Stimulated activated CD4-positive, alpha-beta T cell treated with anti-CD3 and anti-CD28 coated beads, Interleukin-15, amount 100 ng/mL, for 24 hours (primary cell): ENCODE results near the gene CD151.

Experiments
- DNase-seq: peaks from one replicate; pipeline ENCODE4 v3.0.0-alpha.2; 2020

The CD151 gene

GRCh38 chr11:859394-860131 is 26.8 kb downstream of the CD151 start:
- no peak for DNase-seq

GRCh38 chr11:860234-861104 is 27.7 kb downstream of the CD151 start:
- DNase-seq, result no peak

- no peak for DNase-seq
Observed at GRCh38 chr11:861105-861479, 28.3 kb downstream of the CD151 start.

- no peak for DNase-seq
Observed at GRCh38 chr11:862081-862661, 29.4 kb downstream of the CD151 start.

- DNase-seq, result no peak
Observed at GRCh38 chr11:862696-863022, 29.9 kb downstream of the CD151 start.

GRCh38 chr11:863023-863909 is 30.5 kb downstream of the CD151 start:
- DNase-seq, result no peak

- DNase-seq, result no peak
Observed at GRCh38 chr11:863910-864827, 31.4 kb downstream of the CD151 start.

GRCh38 chr11:864898-865297 is 32.1 kb downstream of the CD151 start:
- no peak for DNase-seq

- DNase-seq, result no peak
Observed at GRCh38 chr11:865462-866430, 33.0 kb downstream of the CD151 start.

- DNase-seq, result no peak
Observed at GRCh38 chr11:866481-866880, 33.7 kb downstream of the CD151 start.

- no peak for DNase-seq
Observed at GRCh38 chr11:867856-868358, 35.2 kb downstream of the CD151 start.

GRCh38 chr11:868394-868793 is 35.6 kb downstream of the CD151 start:
- no peak for DNase-seq

GRCh38 chr11:868802-869201 is 36.0 kb downstream of the CD151 start:
- no peak for DNase-seq

- no peak for DNase-seq
Observed at GRCh38 chr11:869399-870126, 36.8 kb downstream of the CD151 start.

- no peak for DNase-seq
Observed at GRCh38 chr11:870127-870413, 37.3 kb downstream of the CD151 start.

- no peak for DNase-seq
Observed at GRCh38 chr11:870418-870817, 37.7 kb downstream of the CD151 start.

GRCh38 chr11:871472-871871 is 38.7 kb downstream of the CD151 start:
- DNase-seq, result no peak

- DNase-seq, result no peak
Observed at GRCh38 chr11:872799-873198, 40.0 kb downstream of the CD151 start.

- no peak for DNase-seq
Observed at GRCh38 chr11:873706-874105, 41.0 kb downstream of the CD151 start.

GRCh38 chr11:875203-875602 is 42.5 kb downstream of the CD151 start:
- DNase-seq, result no peak
